ENCODE results near the gene RYR2.

DNA sequence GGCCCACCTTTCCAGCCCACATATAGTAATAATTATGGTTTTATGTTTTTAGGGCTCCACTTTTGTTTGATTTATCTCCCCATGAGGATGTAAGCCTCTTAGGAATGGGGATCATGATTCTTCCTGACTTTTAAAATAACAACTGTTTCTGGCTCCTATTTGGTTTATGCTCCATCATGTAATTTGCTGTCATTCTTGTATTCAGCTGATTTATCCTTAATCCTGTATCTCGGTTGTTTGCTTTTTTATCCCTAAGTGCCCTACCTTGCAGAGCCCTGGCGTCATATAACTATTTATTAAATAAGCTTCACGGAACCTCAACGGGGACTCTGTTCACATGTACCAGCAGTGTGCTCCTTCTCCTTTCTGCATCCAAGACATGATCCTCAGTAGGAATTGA is 70.7 kb downstream of the RYR2 start:
- TF ChIP-seq EZH2 (IDR thresholded peaks at IDR 0.05; ENCODE audit: insufficient read depth, poor library complexity, severe bottlenecking) (no peak), EZH2phosphoT487 (IDR thresholded peaks at IDR 0.05; ENCODE audit: insufficient read depth, low read depth) (no peak)
